ENCODE results near the gene NTMT1.
A peak's percentile ranks its signal among the peaks of the same experiment; 100 is the strongest.

The NTMT1 gene

GRCh38 chr9:129612123-129612522 lies 13.8 kb upstream of the NTMT1 start:
- H3K4me3 Mint-ChIP-seq = peak overlapping the region in 2 of 3 experiments; percentile 19 to 42
- H3K27ac Mint-ChIP-seq = peak overlapping the region in 1 of 3 experiments; percentile 55
- peaks cover 3% of the 10 kb centered on the region for H3K27me3 Mint-ChIP-seq (ENCODE audit: low read depth)
- H3K36me3 Mint-ChIP-seq (ENCODE audit: low read depth) = no peaks in the 10 kb centered on the region
- TF ChIP-seq CTCF (IDR thresholded peaks at IDR 0.05; ENCODE audit: unreplicated experiment in 3 of 3) = no peak
- peaks cover 17% of the 10 kb centered on the region for H3K4me1 Mint-ChIP-seq
- H3K9me3 Mint-ChIP-seq = no peaks in the 10 kb centered on the region

- Mint-ChIP-seq H3K27me3 (ENCODE audit: low read depth) (peaks cover 3% of the 10 kb centered on the region), H3K36me3 (ENCODE audit: low read depth) (no peaks in the 10 kb centered on the region), H3K4me3 (no peak overlapping the region), H3K9me3 (no peaks in the 10 kb centered on the region), H3K27ac (peak overlapping the region; percentile 63 to 87 (median 68)), H3K4me1 (peaks cover 10% of the 10 kb centered on the region)
- TF ChIP-seq CTCF (IDR thresholded peaks at IDR 0.05; ENCODE audit: unreplicated experiment in 3 of 3) = no peak
Measured at GRCh38 chr9:129612815-129613519, 13.0 kb upstream of the NTMT1 start.

- no peak for TF ChIP-seq CTCF (IDR thresholded peaks at IDR 0.05; ENCODE audit: unreplicated experiment in 3 of 3)
Measured at GRCh38 chr9:129613520-129614175, 12.3 kb upstream of the NTMT1 start.

GRCh38 chr9:129614932-129615331 lies 11.0 kb upstream of the NTMT1 start:
- peaks cover 6% of the 10 kb centered on the region for H3K4me1 Mint-ChIP-seq

More at GRCh38 chr9:129613520-129614175, 12.3 kb upstream of the NTMT1 start:
- Mint-ChIP-seq H3K27ac (peak overlapping the region; percentile 63 to 87 (median 68)), H3K4me1 (peaks cover 9% of the 10 kb centered on the region), H3K36me3 (ENCODE audit: low read depth) (no peaks in the 10 kb centered on the region), H3K4me3 (peak overlapping the region in 1 of 3 experiments; percentile 33), H3K9me3 (no peaks in the 10 kb centered on the region), H3K27me3 (ENCODE audit: low read depth) (peaks cover 3% of the 10 kb centered on the region)

GRCh38 chr9:129615407-129616285 lies 10.3 kb upstream of the NTMT1 start:
- no peak overlapping the region for H3K27ac Mint-ChIP-seq
- H3K9me3 Mint-ChIP-seq = no peaks in the 10 kb centered on the region
- no peaks in the 10 kb centered on the region for H3K36me3 Mint-ChIP-seq (ENCODE audit: low read depth)
- peaks cover 3% of the 10 kb centered on the region for H3K27me3 Mint-ChIP-seq (ENCODE audit: low read depth)
- H3K4me1 Mint-ChIP-seq = peaks cover 5% of the 10 kb centered on the region
- no peak for TF ChIP-seq CTCF (IDR thresholded peaks at IDR 0.05; ENCODE audit: unreplicated experiment in 3 of 3)
- no peak overlapping the region for H3K4me3 Mint-ChIP-seq

More at GRCh38 chr9:129614932-129615331, 11.0 kb upstream of the NTMT1 start:
- Mint-ChIP-seq H3K4me3 (no peak overlapping the region), H3K36me3 (ENCODE audit: low read depth) (no peaks in the 10 kb centered on the region), H3K27ac (no peak overlapping the region), H3K9me3 (no peaks in the 10 kb centered on the region), H3K27me3 (ENCODE audit: low read depth) (peaks cover 3% of the 10 kb centered on the region)
- no peak for TF ChIP-seq CTCF (IDR thresholded peaks at IDR 0.05; ENCODE audit: unreplicated experiment in 3 of 3)
